Measurements from ENCODE around the gene TOMM40. TPM values are rescaled to one million over a fixed set of nuclear protein-coding genes. Genes with fewer than 3 reads are reported as not detected.

Gene TOMM40
- total RNA-seq, 1 experiment from 2014 or later, result 263 TPM

GRCh38 chr19:44889830-44890365 is 1.2 kb upstream of the TOMM40 start:
- DNase-seq (ENCODE audit: low read depth), result no peak
- in situ Hi-C loops (cut with HindIII; ENCODE audit: low pct_unique_long_range_greater_than_20kb, low sequenced_read_pairs), result no loop called here

- peak; percentile 100 for DNase-seq (ENCODE audit: low read depth)
- in situ Hi-C loops (cut with HindIII; ENCODE audit: low pct_unique_long_range_greater_than_20kb, low sequenced_read_pairs), result no loop called here
Observed at GRCh38 chr19:44890366-44891015, 563 bp upstream of the TOMM40 start.

- in situ Hi-C loops (cut with HindIII; ENCODE audit: low pct_unique_long_range_greater_than_20kb, low sequenced_read_pairs), result no loop called here
- DNase-seq (ENCODE audit: low read depth), result no peak
Observed at GRCh38 chr19:44892932-44893331, 1.9 kb downstream of the TOMM40 start.

DNA sequence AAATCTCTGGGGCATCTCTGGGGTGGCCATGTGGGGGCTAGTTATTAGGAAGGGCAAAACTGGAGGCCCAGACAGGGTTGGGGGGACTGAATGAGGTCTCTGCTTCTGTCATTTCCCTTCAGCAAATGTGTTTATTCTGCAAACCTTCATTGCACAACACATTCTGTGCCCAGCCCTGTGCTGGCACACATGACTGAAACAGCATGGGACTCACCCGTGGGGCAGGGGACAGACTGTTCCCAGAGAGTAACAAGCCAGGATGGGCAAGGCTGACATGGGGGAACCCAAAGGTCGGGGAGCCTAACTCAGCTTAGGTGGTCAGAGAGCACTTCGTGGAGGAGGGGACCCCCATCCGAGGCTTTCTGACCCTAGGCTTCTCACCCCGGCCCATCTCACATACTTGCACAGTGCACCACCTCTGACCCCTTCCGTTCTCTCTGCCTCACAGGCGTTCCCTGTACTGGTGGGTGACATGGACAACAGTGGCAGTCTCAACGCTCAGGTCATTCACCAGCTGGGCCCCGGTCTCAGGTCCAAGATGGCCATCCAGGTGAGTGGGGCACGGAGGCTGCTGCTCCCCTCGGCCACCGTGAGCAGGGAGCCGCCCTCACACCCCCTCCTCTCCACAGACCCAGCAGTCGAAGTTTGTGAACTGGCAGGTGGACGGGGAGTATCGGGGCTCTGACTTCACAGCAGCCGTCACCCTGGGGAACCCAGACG is 2.4 kb downstream of the TOMM40 start:
- no peak for DNase-seq (ENCODE audit: low read depth)
- in situ Hi-C loops (cut with HindIII; ENCODE audit: low pct_unique_long_range_greater_than_20kb, low sequenced_read_pairs), result no loop called here

DNA sequence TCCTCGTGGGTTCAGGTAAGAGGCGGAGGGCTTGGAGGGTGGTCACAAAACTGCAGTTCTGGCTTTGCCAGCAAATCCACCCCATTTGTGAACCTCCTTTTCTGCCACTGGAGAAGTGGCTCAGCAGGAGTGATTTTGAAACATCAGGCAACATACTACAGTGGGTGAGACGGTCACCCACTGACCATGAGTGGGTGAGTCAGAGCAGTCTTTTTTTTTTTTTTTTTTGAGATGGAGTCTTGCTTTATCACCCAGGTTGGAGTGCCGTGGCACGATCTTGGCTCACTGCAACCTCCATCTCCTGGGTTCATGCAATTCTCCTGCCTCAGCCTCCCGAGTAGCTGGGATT is 3.0 kb downstream of the TOMM40 start:
- in situ Hi-C loops (cut with HindIII; ENCODE audit: low pct_unique_long_range_greater_than_20kb, low sequenced_read_pairs), result no loop called here
- DNase-seq (ENCODE audit: low read depth), result no peak

DNA sequence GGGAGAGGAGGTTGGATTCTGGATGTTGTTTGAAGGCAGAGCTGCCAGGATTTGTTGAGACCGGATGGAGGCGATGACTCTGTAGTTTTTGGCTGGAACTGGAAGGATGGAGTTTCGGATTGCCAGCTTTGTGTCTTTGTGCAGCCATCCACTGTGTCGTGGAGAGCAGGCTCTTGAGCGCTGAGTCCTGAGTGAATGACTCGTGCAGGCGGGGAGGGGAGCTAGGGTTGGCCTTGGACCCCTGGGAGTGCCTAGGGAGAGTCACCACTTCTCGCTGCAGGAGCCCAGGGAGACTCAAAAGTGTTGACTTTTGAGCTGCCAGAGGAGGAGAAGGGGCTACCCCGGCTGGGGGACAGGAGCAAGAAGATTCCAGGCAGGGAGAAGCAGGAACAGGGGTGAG is 3.9 kb downstream of the TOMM40 start:
- in situ Hi-C loops (cut with HindIII; ENCODE audit: low pct_unique_long_range_greater_than_20kb, low sequenced_read_pairs), result no loop called here
- no peak for DNase-seq (ENCODE audit: low read depth)

DNA sequence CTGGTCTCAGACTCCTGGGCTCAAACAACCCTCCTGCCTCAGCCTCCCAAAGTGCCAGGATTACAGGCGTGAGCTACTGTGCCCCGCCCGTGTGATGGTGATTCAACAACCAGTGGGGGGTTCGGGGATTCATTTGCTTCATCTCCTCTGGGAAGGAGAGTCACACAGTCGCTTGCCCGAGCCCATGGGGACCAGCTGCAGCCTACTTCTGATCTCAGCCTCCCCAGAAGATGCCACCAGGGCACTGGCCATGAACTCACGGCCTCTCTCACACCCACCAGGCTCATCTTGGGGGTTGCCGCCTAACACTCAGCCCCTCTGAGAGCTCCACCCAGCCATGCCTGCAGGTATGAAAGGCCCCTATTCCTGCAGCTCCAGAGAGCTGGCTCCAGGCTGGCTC is 6.8 kb downstream of the TOMM40 start:
- in situ Hi-C loops (cut with HindIII; ENCODE audit: low pct_unique_long_range_greater_than_20kb, low sequenced_read_pairs), result no loop called here
- DNase-seq (ENCODE audit: low read depth), result no peak

GRCh38 chr19:44900328-44901244 is 9.5 kb downstream of the TOMM40 start:
- in situ Hi-C loops (cut with HindIII; ENCODE audit: low pct_unique_long_range_greater_than_20kb, low sequenced_read_pairs), result no loop called here
- no peak for DNase-seq (ENCODE audit: low read depth)

DNA sequence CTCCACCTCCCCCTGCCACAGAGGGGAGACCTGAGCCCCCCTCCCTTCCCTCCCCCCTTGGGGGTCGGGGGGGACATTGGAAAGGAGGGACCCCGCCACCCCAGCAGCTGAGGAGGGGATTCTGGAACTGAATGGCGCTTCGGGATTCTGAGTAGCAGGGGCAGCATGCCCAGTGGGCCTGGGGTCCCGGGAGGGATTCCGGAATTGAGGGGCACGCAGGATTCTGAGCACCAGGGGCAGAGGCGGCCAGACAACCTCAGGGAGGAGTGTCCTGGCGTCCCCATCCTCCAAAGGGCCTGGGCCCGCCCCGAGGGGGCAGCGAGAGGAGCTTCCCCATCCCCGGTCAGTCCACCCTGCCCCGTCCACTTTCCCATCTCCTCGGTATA is 12.2 kb downstream of the TOMM40 start:
- in situ Hi-C loops (cut with HindIII; ENCODE audit: low pct_unique_long_range_greater_than_20kb, low sequenced_read_pairs), result no loop called here
- DNase-seq (ENCODE audit: low read depth), result no peak

DNA sequence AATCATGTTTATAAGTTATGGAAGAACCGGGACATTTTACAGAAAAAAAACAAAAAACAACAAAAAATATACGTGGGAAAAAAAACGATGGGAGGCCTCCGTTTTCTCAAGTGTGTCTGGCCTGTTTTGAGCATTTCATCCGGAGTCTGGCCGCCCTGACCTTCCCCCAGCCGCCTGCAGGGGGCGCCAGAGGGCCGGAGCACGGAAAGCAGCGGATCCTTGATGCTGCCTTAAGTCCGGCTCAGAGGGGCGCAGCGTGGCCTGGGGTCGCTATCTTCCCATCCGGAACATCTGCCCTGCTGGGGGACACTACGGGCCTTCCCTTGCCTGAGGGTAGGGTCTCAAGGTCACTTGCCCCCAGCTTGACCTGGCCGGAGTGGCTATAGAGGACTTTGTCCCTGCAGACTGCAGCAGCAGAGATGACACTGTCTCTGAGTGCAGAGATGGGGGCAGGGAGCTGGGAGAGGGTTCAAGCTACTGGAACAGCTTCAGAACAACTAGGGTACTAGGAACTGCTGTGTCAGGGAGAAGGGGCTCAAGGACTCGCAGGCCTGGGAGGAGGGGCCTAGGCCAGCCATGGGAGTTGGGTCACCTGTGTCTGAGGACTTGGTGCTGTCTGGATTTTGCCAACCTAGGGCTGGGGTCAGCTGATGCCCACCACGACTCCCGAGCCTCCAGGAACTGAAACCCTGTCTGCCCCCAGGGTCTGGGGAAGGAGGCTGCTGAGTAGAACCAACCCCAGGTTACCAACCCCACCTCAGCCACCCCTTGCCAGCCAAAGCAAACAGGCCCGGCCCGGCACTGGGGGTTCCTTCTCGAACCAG is 12.8 kb downstream of the TOMM40 start:
- DNase-seq (ENCODE audit: low read depth), result peak; percentile 77

DNA sequence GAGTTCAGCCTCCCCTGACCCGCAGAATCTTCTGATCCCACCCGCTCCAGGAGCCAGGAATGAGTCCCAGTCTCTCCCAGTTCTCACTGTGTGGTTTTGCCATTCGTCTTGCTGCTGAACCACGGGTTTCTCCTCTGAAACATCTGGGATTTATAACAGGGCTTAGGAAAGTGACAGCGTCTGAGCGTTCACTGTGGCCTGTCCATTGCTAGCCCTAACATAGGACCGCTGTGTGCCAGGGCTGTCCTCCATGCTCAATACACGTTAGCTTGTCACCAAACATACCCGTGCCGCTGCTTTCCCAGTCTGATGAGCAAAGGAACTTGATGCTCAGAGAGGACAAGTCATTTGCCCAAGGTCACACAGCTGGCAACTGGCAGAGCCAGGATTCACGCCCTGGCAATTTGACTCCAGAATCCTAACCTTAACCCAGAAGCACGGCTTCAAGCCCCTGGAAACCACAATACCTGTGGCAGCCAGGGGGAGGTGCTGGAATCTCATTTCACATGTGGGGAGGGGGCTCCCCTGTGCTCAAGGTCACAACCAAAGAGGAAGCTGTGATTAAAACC is 13.5 kb downstream of the TOMM40 start:
- no peak for DNase-seq (ENCODE audit: low read depth)
- in situ Hi-C loops (cut with HindIII; ENCODE audit: low pct_unique_long_range_greater_than_20kb, low sequenced_read_pairs), result no loop called here

More for the DNA sequence above, 12.8 kb downstream of the TOMM40 start:
- in situ Hi-C loops (cut with HindIII; ENCODE audit: low pct_unique_long_range_greater_than_20kb, low sequenced_read_pairs), result no loop called here

- no peak for DNase-seq (ENCODE audit: low read depth)
- in situ Hi-C loops (cut with HindIII; ENCODE audit: low pct_unique_long_range_greater_than_20kb, low sequenced_read_pairs), result no loop called here
Observed at GRCh38 chr19:44905437-44906160, 14.5 kb downstream of the TOMM40 start, which contains the start of gene APOE. Gene APOE (plus strand): TSS chr19:44905796. CDS start chr19:44906625, 829 bp downstream.

GRCh38 chr19:44907613-44908012 is 16.6 kb downstream of the TOMM40 start:
- in situ Hi-C loops (cut with HindIII; ENCODE audit: low pct_unique_long_range_greater_than_20kb, low sequenced_read_pairs), result no loop called here
- no peak for DNase-seq (ENCODE audit: low read depth)

GRCh38 chr19:44908074-44908835 is 17.2 kb downstream of the TOMM40 start:
- in situ Hi-C loops (cut with HindIII; ENCODE audit: low pct_unique_long_range_greater_than_20kb, low sequenced_read_pairs), result no loop called here
- DNase-seq (ENCODE audit: low read depth), result no peak

GRCh38 chr19:44908836-44909261 is 17.8 kb downstream of the TOMM40 start:
- in situ Hi-C loops (cut with HindIII; ENCODE audit: low pct_unique_long_range_greater_than_20kb, low sequenced_read_pairs), result no loop called here

DNA sequence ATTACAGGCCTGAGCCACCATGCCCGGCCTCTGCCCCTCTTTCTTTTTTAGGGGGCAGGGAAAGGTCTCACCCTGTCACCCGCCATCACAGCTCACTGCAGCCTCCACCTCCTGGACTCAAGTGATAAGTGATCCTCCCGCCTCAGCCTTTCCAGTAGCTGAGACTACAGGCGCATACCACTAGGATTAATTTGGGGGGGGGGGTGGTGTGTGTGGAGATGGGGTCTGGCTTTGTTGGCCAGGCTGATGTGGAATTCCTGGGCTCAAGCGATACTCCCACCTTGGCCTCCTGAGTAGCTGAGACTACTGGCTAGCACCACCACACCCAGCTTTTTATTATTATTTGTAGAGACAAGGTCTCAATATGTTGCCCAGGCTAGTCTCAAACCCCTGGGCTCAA is 18.7 kb downstream of the TOMM40 start:
- in situ Hi-C loops (cut with HindIII; ENCODE audit: low pct_unique_long_range_greater_than_20kb, low sequenced_read_pairs), result no loop called here
- no peak for DNase-seq (ENCODE audit: low read depth)

More at GRCh38 chr19:44908836-44909261, 17.8 kb downstream of the TOMM40 start:
- no peak for DNase-seq (ENCODE audit: low read depth)
